ENCODE results near the gene ZNF157. TPM values are rescaled to one million over a fixed set of nuclear protein-coding genes. Genes with fewer than 3 reads are reported as not detected.

ZNF157 gene
- total RNA-seq, 1 donor from 2014 or later = 0.34 TPM

DNA sequence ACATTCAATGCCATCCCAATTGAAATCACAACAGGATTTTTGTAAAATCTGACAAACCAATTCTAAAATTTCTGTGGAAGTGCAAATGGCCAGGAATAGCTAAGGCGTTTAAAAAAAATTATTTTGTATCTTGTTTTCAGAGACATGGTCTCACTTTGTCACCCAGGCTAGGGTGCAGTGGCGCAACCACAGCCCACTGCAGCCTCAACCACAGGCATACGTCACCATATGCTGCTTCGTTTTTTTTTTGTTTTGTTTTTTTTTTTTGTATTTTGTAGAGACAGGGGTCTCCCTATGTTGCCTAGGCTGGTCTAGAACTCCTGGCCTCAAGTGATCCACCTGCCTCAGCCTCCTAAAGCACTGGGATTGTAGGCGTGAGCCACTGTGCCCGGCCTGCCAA is 88.2 kb downstream of the ZNF157 start:
- no peak overlapping the region for H3K27ac Mint-ChIP-seq
- no peaks in the 10 kb centered on the region for H3K4me1 Mint-ChIP-seq (ENCODE audit: low read depth)
- intact Hi-C loops (cut with micrococcal nuclease) = no loop called here
- H3K27me3 Mint-ChIP-seq (ENCODE audit: insufficient read depth) = no peaks in the 10 kb centered on the region
- no peak overlapping the region for H3K4me3 Mint-ChIP-seq
- H3K36me3 Mint-ChIP-seq (ENCODE audit: low read depth) = peaks cover 55% of the 10 kb centered on the region
- no peak for DNase-seq (ENCODE audit: low spot score)
- H3K9me3 Mint-ChIP-seq = peaks cover 12% of the 10 kb centered on the region

DNA sequence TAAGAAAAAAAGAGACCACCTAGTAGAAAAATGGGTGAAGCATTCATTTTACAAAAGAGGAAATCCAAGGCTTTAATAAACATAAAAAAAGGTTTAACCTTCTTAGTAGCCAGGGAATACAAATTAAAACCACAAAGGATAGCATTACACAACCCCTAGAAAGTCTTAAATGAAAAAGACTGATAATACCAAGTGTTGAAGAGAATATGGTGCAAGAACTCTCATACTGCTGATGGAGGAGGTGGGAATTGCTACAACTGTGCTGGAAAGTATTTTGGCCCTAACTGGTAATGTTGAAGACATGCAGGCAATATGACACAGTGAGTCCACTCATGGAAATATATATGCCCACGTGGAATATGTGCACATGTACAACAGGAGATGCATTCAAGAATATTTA is 90.2 kb downstream of the ZNF157 start:
- intact Hi-C loops (cut with micrococcal nuclease) = no loop called here
- Mint-ChIP-seq H3K36me3 (ENCODE audit: low read depth) (peaks cover 50% of the 10 kb centered on the region), H3K9me3 (peaks cover 17% of the 10 kb centered on the region), H3K4me1 (ENCODE audit: low read depth) (no peaks in the 10 kb centered on the region), H3K27me3 (ENCODE audit: insufficient read depth) (no peaks in the 10 kb centered on the region), H3K27ac (no peak overlapping the region), H3K4me3 (no peak overlapping the region)
- DNase-seq (ENCODE audit: low spot score) = no peak

Other genes starting within 250 kb of the ZNF157 start
- gene NDUFB11, start 225.9 kb upstream of the ZNF157 start, total RNA-seq = 84.5 and 88.7 TPM in 2 replicates
- 62.0 and 64.1 TPM in 2 replicates for gene RBM10, start 225.4 kb upstream of the ZNF157 start, total RNA-seq
- 221 and 223 TPM in 2 replicates for gene UBA1, start 176.7 kb upstream of the ZNF157 start, total RNA-seq
- gene CDK16, start 151.9 kb upstream of the ZNF157 start, total RNA-seq = 56.4 and 63.8 TPM in 2 replicates
- gene USP11, start 137.6 kb upstream of the ZNF157 start, total RNA-seq = 24.6 and 26.6 TPM in 2 replicates
- gene ZNF41, start 112.6 kb downstream of the ZNF157 start, total RNA-seq = 10.7 and 10.9 TPM in 2 replicates
- 75.9 and 84.4 TPM in 2 replicates for gene ARAF, start 190.6 kb downstream of the ZNF157 start, total RNA-seq
- gene TIMP1, start 211.9 kb downstream of the ZNF157 start, total RNA-seq = 61.7 and 70.1 TPM in 2 replicates
- gene SYN1, start 249.3 kb downstream of the ZNF157 start, total RNA-seq = 0.21 and 0.22 TPM in 2 replicates

All from activated T-helper 1 cell treated with anti-CD3 and anti-CD28 coated beads, Interleukin-12 subunit alpha, Interleukin-12 subunit beta, Interleukin-2, Interleukin-4 antibody, amounts not matched to agents 30 ng/mL and 10 ng/mL and 1 ng/mL, durations not matched to agents 14 hours and 24 hours and 36 hours (primary cell).